Panc1 (cell line): ENCODE measurements around the gene ROBO3.

Experiments used
- CTCF ChIP-seq: fragments of 450-650 bp; IDR thresholded peaks from 2 replicates; pipeline ENCODE4 v1.5.1; 2017; ENCODE audit warnings: mild to moderate bottlenecking
- POLR2AphosphoS5 ChIP-seq: IDR thresholded peaks from 2 replicates; pipeline ENCODE4 v1.6.1; 2012; ENCODE audit warnings: mild to moderate bottlenecking, low read depth, low read length, moderate library complexity
- SIN3A ChIP-seq: IDR thresholded peaks from 2 replicates; pipeline ENCODE4 v1.6.1; 2012; ENCODE audit warnings: low read depth, mild to moderate bottlenecking, low read length, moderate library complexity, borderline replicate concordance; ENCODE audit not compliant: insufficient read depth
- TCF7L2 ChIP-seq: IDR thresholded peaks from 2 replicates; pipeline ENCODE4 v1.6.1; 2011; ENCODE audit warnings: mild to moderate bottlenecking, low read depth, low read length, inconsistent platforms

- TF ChIP-seq CTCF: no peak
- TF ChIP-seq POLR2AphosphoS5: no peak
- no peak for TF ChIP-seq TCF7L2
- no peak for TF ChIP-seq SIN3A
These were observed 55.1 kb downstream of the ROBO3 start for GRCh38 chr11:124920356-124920755.
